NOMO-1 treated with dmso at 0.1 percent for 144 hours (cell line): ENCODE data around the gene CFAP100.

ENCODE experiments used
- DNase-seq: peaks from one replicate; lab custom pipeline; 2025; ENCODE audit not compliant: unreplicated experiment; lab: John Stamatoyannopoulos, UW

CFAP100 gene

DNA sequence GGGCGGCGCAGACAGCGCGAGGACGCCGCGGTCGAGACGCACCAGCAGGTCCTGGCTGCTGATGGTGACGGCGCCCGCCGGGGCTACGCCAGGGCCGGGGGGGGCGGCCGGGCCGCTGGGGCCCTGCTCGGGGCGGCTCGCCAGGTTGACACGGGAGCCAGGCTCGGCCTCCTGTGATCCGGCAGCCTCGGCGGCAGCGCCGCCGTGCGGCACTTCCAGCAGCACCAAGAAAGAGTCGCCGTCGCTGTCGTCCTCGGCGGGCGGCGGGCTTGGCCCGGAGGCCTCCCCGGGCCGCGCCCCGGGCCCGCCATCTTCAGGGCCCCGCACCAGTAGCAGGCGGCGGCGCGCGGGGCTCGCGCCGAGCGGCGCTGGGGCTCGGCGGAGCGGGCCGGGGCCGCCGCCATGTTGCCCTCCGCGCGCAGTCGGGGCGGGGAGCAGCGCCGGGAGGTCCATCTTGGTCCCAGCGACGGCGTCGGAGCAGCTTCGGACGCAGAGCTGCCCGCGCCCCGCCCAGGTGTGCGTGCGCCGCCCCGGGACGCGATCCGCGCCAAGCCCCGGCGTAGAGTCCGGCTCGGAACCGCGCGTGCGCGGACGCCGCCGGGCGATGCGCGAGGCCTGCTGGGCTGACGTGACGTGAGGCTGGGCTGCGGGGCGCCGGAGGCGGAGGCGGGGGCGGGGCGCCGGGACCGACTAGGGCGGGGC lies 80.9 kb downstream of the CFAP100 start, which contains the start of gene ZXDC:
Gene ZXDC, minus strand, starts transcription at position 479 of the 702 bp plus-strand sequence. Its CDS starts 26 bp downstream, at position 453.
- DNase-seq, result peak; percentile 84

DNA sequence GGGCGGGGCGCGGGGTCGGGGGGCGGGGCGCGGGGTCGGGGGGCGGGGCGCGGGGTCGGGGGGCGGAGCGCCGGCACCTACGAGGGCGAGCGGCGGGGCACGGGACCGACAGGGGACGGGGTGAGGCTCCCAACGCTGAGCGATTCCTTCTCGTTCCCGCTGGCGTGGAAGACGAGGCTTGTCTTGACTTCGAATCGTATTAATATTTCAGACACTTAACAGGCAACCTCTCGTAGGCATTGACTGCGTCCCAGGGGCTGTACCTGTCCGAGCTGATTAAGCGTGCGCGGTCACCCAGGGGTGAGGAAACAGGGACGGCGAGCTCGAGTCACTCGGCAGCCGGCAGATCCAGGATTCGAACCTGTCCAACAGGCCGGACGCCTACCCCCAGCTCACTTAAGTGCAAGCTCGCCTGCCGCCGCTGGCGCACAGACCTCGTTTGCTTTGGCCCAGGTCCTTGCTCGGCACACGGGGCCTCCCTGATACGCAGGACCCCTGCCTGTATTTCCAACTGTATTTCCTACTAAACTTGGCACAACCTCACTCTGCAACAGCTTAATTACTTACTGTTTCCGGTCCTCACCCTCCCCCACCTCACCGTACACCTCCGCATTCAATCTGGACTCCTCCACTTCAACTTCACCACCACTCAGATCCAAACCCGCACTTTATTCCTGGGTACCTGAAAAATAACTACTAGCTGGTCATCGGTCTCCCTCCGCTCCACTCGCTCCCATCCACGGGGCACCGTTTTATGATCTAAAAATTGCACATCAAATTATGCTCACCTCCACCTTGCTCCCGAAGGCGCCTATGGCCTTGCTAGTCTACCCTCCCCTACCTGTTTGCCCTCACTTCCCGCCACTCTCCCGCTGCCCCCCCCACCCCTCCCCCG lies 81.7 kb downstream of the CFAP100 start:
- no peak for DNase-seq

DNA sequence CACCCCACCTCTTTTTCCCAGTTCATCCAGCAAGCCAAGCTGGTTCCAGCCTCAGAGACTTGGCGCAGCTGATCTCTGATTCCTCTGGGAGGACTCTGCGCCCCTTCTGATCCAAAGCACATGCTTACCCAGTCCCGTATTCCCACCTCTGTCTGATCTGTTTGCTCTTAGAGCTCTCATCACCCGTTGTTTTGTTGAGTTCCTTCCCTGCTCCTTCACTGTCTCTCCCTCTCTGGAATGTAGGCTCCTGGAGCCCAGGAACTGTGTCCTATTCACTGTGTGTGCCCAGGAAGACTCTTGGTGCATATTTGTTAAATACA lies 82.3 kb downstream of the CFAP100 start:
- DNase-seq, result no peak

GRCh38 chr3:126478581-126479310 lies 84.0 kb downstream of the CFAP100 start:
- no peak for DNase-seq

GRCh38 chr3:126479642-126480041 lies 84.9 kb downstream of the CFAP100 start:
- DNase-seq, result no peak

DNA sequence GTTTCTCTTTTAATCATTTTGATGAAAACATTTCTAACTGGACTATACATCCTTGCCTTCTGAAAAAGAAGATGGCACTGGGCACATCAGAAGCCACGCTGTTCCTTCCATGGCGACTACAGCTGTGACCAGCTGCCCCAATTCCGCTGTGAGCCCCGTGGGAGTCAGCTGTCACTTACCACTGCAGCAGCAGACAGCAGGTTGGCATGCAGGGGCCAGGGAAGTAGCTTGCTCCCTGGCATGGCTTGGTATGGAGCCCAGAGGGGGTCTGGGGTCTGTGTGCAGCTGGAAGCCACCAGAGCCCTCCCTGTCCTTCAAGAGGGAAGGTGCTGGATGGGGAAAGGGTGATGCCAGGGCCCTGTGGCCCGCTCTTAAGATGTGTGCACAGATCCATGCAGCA lies 85.5 kb downstream of the CFAP100 start:
- no peak for DNase-seq

DNA sequence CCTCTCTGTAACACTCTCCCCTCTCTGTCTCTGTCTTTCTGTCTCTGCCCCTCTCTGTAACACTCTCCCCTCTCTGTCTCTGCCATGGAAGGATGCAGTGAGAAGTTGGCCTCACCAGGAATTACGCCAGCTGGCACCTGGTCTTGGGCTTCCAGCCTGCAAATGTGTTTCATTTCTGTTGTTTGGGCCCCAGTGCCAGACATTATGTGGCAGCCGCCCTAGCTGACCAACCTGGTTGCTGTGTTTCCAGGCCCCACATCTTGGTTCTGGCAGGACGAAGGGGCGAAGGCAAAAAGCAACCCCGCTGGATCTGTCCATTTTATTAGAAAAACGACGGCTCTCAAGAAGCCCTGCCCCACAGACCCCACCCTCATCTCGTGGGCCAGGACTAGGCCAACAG lies 86.2 kb downstream of the CFAP100 start:
- no peak for DNase-seq

DNA sequence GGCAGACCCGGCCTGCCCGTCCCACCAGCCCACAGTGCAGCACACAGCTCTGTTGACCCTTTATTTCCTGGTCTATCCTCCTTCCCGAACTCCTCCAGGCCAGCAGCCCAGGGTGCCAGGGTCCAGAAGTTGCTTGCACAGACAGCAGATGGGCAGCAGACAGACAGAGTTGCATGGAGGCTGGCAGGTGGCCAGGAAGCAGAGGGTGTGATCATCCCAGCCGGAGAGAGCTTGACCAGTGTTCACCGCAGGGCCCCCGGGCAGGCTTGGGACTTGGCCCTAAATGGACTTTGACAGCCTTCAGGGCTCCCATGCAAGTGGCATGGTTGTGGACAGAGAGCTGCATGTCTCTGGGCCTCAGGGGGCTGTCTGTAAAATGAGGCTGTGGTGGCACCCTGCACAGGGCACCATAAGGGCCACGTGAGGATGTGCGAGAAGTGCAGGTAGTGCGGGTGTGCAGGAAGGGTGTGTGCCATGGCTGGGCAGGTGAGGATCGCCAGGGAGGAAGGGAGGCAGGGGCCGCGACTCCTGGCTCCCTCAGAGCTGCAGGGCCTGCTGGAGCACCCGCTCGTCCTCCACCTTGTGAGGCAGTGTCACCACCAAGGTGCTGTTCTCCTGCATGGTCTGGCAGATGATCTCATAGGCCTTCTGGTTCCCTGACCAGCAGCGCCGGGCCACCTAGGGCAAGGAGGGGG lies 87.2 kb downstream of the CFAP100 start:
- no peak for DNase-seq

DNA sequence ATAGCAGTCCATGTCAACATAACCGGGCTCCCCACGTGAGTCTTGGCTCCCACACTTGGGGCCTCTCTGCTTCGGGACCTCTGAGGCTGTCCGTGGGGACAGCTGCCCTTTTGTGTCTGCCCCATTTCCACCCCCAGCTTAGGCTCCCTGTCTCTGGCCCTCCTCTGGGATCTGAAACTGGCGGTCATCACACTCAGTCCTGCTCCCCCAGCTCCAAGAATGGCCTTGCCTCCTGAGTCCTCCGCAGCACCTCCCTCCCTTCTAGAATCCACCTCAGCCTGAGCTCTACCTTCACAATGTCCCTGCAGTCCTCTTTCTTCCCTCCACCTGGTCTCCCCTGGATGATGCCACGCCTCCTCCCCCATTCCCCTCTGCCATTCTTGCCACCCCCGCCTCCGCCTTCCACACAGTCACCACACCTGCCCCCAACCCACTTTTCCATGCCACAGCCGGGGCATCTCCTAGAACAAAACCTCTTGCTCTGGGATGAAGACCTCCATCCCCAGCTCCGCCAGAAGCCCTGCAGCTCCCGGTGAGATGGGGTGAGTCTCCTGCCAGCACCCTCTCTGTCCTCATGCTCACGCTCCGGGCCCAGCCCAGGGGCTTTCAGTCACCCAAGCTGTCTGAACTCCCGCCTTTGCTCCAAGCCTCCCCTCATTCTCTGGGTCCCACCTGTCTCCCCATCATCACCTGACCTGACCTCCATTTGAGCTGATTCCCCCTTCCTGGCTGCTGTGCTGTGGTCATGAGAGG lies 88.0 kb downstream of the CFAP100 start:
- DNase-seq, result no peak

DNA sequence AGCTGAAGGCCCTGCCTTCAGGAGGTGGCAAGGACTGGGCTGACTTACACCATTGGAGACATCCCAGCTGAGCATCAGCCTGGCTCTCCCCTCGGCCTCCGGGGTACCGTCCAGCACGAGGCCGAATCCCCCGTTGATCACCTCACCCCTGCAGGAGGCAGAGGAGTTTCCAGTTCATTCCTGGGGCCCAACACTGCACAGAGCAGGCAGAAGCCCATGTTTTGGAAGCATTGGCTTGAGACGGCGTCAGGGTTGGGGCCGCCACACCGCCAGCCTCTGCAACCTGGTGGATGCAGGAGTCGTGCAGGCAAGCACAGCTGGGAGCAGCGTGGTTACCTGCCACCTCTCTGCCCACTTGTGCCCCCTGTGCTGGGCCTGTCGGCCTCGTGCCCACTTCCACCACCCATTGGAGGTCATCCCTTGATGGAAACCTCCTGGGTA lies 88.6 kb downstream of the CFAP100 start:
- DNase-seq, result no peak

- DNase-seq, result no peak
These were observed 89.4 kb downstream of the CFAP100 start for GRCh38 chr3:126484148-126484547.

GRCh38 chr3:126484662-126485061 lies 90.0 kb downstream of the CFAP100 start:
- no peak for DNase-seq

GRCh38 chr3:126485176-126485897 lies 90.6 kb downstream of the CFAP100 start:
- no peak for DNase-seq

- no peak for DNase-seq
These were observed 91.2 kb downstream of the CFAP100 start for GRCh38 chr3:126485956-126486355.
